HG02588 (cell line): ENCODE results near the gene ADNP.
"Not testable (repeated sequence)": the region's sequence is repeated elsewhere in the genome, so short reads cannot be mapped to it uniquely, and the experiment has no call there.

Experiments used
- ATAC-seq: cut with Tn5 transposase; IDR thresholded peaks from one replicate; pipeline ENCODE4 v1.9.1; 2021; ENCODE audit warnings: mild to moderate bottlenecking, moderate library complexity; ENCODE audit not compliant: unreplicated experiment

Gene ADNP

GRCh38 chr20:50931306-50932015 lies at the start of gene ADNP:
Gene ADNP (minus strand): TSS chr20:50931437. CDS start chr20:50903996, 27,441 bp downstream.
- peak; percentile 66 for ATAC-seq

- ATAC-seq, result no peak
Measured at GRCh38 chr20:50980071-50980681, 48.9 kb upstream of the ADNP start.

DNA sequence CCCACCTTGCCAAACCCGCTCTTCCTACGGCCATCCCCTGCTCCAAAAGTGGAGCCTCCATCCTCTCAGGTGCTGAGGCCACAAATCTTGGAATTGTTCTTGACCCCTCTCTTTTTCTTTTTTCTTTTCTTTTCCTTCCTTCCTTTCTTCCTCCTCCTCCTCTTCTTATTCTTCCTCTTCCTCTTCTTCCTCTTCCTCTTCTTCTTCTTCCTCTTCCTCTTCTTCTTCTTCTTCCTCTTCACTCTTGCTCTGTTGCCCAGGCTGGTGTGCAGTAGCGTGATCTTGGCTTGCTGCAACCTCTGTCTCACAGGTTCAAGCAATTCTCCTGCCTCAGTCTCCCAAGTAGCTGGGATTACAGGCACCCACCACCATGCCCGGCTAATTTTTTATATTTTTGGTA lies 47.3 kb upstream of the ADNP start:
- not testable (repeated sequence) for ATAC-seq

GRCh38 chr20:50977066-50978021 lies 46.1 kb upstream of the ADNP start:
- no peak for ATAC-seq

DNA sequence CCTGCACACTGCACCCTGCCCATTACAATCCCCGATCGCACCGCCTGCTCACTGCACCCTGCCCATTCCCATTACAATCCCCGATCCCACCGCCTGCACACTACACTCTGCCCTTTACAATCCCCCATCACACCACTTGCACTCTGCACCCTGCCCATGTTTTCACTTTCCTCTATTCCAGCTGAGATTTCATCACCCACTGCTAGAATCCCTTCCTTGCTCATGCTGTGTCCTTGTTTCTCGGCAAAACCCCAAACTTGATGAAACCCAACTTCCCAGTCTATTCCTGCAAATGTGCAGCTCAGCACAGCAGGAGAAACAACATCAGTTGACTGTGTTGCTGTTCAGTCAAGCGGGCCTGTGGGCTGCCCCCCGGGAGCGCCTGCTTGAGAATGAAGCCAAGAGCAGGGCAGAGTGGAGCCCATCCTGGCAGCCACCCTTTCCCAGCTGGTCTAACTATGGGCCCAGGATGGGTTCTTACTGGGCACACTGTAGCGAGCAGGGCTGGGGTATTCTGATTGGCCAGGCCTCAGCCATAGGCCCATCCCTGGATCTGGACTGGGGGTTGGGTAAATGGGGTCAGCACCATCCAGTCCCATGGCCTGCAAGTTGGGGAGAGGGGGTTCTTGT lies 44.6 kb upstream of the ADNP start:
- ATAC-seq, result no peak

DNA sequence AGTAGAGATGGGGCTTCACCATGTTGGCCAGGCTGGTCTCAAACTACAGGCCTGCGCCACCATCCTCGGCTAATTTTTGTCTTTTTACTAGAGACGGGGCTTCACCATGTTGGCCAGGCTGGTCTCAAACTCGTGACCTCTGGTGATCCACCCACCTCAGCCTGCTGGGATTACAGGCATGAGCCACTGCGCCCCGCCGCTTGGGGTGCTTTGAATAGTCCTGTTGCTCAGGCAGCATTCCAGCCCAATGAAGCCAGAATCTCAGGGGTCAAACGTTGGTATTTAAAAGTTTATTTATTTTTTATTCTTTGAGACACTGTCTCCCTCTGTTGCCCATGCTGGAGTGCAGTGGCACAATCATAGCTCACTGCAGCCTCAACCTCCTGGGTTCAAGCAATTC lies 38.7 kb upstream of the ADNP start:
- no peak for ATAC-seq

GRCh38 chr20:50969435-50969834 lies 38.2 kb upstream of the ADNP start:
- ATAC-seq, result no peak

GRCh38 chr20:50968289-50968688 lies 37.1 kb upstream of the ADNP start:
- no peak for ATAC-seq

- no peak for ATAC-seq
Measured at GRCh38 chr20:50967586-50967985, 36.3 kb upstream of the ADNP start.

DNA sequence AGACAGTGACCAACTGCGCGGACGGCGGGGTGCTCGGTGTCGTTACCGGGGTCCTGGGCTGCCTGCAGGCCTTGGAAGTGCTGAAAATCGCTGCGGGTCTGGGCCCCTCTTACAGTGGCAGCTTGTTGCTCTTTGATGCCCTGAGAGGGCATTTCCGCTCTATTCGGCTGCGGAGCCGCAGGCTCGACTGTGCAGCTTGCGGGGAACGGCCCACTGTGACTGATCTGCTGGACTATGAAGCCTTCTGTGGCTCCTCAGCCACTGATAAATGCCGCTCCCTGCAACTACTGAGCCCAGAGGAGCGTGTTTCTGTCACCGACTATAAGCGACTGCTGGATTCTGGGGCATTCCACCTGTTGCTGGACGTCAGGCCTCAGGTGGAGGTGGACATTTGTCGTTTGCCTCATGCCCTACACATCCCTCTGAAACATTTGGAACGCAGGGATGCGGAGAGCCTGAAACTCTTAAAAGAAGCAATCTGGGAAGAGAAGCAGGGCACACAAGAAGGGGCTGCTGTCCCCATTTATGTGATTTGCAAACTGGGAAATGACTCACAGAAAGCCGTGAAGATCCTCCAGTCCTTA lies 28.4 kb upstream of the ADNP start:
- no peak for ATAC-seq

DNA sequence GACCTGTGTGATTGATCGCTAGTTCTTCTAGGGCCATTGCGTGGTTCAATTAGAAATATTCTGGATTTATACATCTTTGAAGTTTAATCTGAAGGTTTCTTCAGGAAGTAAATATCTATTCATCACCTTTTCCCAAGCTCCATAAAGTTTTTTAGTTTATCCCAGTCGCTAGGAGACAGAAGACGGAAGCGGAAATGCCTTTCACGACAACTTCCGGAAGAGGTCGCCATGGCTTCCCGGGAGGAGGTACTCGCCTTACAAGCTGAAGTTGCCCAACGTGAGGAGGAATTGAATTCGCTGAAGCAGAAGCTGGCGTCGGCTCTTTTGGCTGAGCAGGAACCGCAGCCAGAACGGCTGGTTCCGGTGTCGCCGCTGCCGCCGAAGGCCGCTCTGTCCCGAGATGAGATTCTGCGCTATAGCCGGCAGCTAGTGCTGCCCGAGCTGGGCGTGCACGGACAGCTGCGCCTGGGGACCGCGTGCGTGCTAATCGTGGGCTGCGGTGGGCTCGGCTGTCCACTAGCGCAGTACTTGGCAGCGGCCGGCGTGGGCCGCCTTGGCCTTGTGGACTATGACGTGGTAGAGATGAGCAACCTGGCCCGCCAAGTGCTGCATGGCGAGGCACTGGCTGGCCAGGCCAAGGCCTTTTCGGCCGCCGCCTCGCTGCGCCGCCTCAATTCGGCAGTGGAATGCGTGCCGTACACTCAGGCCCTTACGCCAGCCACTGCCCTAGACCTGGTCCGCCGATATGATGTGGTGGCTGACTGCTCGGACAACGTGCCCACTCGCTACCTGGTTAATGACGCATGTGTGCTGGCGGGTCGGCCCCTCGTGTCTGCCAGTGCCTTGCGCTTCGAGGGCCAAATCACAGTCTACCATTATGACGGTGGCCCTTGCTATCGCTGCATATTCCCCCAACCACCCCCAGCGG lies 27.6 kb upstream of the ADNP start, which contains the start of gene MOCS3:
Gene MOCS3, plus strand, starts transcription at position 204 of the 928 bp plus-strand sequence. Its CDS starts 25 bp downstream, at position 229.
- peak; percentile 70 for ATAC-seq

DNA sequence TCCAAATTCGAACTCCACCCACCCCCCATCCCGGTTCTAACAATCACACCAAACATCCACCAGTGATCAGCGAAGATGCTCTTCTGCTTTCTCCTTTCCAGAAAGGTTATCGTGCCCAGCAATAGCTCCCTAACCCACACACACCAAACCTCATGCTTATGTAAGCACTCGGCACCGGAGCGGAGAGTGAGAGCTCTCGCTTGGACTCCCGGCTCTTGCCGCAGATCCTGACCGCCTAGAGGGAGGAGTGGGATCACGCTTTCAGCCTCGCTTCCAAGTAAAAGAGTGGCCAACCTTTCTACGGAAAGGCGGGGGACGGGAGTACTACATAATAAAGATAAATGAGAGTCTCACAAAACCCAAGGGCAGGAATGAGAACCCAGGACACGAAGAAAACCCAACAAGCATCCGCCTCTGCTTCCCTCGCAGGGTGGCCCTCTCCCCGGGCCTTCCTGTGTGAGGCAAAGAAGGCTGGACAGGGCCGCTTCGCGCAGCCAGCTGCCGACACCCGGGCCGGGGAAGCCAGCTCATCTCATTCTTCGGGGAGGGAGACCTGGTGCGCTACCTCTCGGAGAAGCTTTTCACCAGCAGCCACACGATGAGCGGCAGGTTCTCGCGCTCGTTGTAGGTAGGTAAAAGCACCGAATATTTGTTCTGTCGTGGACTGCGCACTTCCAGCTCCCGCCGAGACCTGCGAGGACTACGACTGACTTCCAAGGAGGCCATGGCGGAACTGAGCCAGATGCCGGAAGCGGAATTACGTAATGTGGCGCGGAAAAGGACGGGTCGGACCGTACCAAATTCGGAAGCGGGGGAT lies 26.8 kb upstream of the ADNP start, which contains the start of gene DPM1:
Gene DPM1, minus strand, starts transcription at position 735 of the 817 bp plus-strand sequence. Its CDS starts 9 bp downstream, at position 726.
- ATAC-seq, result peak; percentile 80

DNA sequence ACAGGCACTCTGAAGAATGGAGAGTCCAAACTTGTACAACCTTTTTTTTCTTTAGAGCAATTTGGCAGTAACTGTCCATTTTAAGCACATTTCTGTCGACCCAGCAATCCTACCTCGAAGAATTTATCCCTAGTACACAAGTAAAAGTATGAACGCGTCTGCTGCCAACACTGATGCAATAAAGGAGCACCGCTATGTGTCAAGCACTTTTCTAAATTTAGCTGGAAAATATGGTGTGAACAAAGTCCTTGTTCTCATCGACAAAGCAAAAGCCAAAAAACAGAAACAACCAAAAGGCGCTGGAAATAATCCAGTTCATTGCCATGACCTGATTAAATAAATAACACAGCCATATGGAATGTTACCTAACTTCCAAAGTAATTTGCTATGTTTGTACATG lies 26.0 kb upstream of the ADNP start:
- ATAC-seq, result no peak

- ATAC-seq, result no peak
Measured at GRCh38 chr20:50953821-50954220, 22.6 kb upstream of the ADNP start.

GRCh38 chr20:50953196-50953595 lies 22.0 kb upstream of the ADNP start:
- no peak for ATAC-seq

- ATAC-seq, result no peak
Measured at GRCh38 chr20:50948132-50948785, 17.0 kb upstream of the ADNP start.

DNA sequence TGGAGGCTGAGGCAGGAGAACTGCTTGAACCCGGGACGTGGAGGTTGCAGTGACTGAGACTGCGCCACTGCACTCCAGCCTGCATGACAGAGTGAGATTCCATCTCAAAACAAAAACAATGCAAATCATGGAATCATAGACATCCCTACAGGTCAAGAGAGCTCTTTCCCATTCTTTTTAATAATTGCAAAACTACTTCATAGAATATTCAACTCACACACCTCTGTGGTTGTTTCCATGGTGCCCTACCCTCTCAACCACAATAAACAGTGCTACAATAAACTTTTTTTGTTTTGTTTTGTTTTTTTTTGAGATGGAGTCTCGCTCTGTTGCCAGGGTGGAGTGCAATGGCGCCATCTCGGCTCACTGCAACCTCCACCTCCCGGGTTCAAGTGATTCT lies 11.8 kb upstream of the ADNP start:
- ATAC-seq, result no peak

- ATAC-seq, result no peak
Measured at GRCh38 chr20:50933589-50933988, 2.4 kb upstream of the ADNP start.
